Cardiac muscle cell (in vitro differentiated cells and primary cell): ENCODE measurements around the gene XPO4. TPM values are rescaled to one million over a fixed set of nuclear protein-coding genes. Genes with fewer than 3 reads are reported as not detected.
"Not testable (repeated sequence)": the region's sequence is repeated elsewhere in the genome, so short reads cannot be mapped to it uniquely, and the experiment has no call there.

Source experiments
- DNase-seq, 2 donors: peaks; one replicate each; pipeline versions ENCODE4 v3.0.0 to v3.0.0-alpha.2; 2010 to 2017; ENCODE audit warnings: low read depth in 1 of 2, low spot score in 1 of 2
- H3K27ac ChIP-seq: fragments of 200-600 bp; sonication (generic); 2 replicates; pipeline ENCODE4 v1.5.1; 2016
- H3K27me3 ChIP-seq: fragments of 200-600 bp; sonication (generic); 2 replicates; pipeline ENCODE4 v1.6.0; 2016; ENCODE audit warnings: control low read depth
- H3K36me3 ChIP-seq: fragments of 200-600 bp; sonication (generic); 2 replicates; pipeline ENCODE4 v1.5.1; 2016; ENCODE audit warnings: control low read depth
- H3K4me1 ChIP-seq: fragments of 200-600 bp; sonication (generic); 2 replicates; pipeline ENCODE4 v1.8.1; 2017; ENCODE audit warnings: low read depth, mild to moderate bottlenecking, mixed run types
- H3K4me3 ChIP-seq: fragments of 200-600 bp; sonication (generic); 2 replicates; pipeline ENCODE4 v1.5.1; 2016; ENCODE audit warnings: mild to moderate bottlenecking
- H3K9me3 ChIP-seq: fragments of 200-600 bp; sonication (generic); 2 replicates; pipeline ENCODE4 v1.5.1; 2017; ENCODE audit warnings: low read depth, mild to moderate bottlenecking, control low read depth
- polyA plus RNA-seq: library from polyadenylated mRNA; unstranded; fragments of >200 nt; fragmentation: Nextera tagmentation; extraction: Ambion mirVana; gene quantifications from 2 replicates; pipeline ENCODE4 v1.2.1, GENCODE V29; 2016
- total RNA-seq: library from RNA; depleted of rRNA; stranded (reverse); fragments of >200 nt; gene quantifications from 2 replicates; pipeline ENCODE4 v1.2.3, GENCODE V29; 2016
- TF ChIP-seq, protein P1 (sequence below): IDR thresholded peaks from 2 replicates; pipeline ENCODE4 v1.5.1; 2012; ENCODE audit warnings: low read depth, mild to moderate bottlenecking, low read length

The XPO4 gene
- total and polyA plus RNA-seq, 2 experiments from 2014 or later = 51.8 to 177 TPM

- no peak for DNase-seq
- H3K27ac ChIP-seq = peak overlapping the region; percentile 7
- H3K4me1 ChIP-seq = no peaks in the 10 kb centered on the region
- no peaks in the 10 kb centered on the region for H3K27me3 ChIP-seq
- no peaks in the 10 kb centered on the region for H3K9me3 ChIP-seq
- H3K4me3 ChIP-seq = no peak overlapping the region
- no peaks in the 10 kb centered on the region for H3K36me3 ChIP-seq
- TF ChIP-seq, protein P1, sequence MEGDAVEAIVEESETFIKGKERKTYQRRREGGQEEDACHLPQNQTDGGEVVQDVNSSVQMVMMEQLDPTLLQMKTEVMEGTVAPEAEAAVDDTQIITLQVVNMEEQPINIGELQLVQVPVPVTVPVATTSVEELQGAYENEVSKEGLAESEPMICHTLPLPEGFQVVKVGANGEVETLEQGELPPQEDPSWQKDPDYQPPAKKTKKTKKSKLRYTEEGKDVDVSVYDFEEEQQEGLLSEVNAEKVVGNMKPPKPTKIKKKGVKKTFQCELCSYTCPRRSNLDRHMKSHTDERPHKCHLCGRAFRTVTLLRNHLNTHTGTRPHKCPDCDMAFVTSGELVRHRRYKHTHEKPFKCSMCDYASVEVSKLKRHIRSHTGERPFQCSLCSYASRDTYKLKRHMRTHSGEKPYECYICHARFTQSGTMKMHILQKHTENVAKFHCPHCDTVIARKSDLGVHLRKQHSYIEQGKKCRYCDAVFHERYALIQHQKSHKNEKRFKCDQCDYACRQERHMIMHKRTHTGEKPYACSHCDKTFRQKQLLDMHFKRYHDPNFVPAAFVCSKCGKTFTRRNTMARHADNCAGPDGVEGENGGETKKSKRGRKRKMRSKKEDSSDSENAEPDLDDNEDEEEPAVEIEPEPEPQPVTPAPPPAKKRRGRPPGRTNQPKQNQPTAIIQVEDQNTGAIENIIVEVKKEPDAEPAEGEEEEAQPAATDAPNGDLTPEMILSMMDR = no peak
Measured at GRCh38 chr13:20939662-20940061, 37.1 kb upstream of the XPO4 start.

DNA sequence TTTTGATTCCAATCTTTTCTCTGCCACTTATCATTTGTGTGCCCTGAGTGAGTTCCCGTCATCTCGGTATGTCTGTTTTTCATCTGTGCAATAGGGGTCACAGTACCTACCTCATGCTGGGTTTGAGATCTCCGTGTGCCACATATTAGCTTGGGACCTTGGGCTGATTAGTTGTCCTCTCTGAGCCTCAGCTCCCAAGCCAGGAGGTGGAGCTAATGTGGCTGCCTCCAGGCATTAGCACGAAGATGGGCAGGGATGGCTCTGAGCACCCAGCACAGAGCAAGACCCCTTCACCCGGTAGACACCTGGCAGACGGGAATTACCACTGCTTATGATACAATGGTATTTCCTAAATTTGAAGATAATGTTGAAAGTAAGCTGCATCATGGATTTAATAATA lies 35.8 kb upstream of the XPO4 start:
- Histone ChIP-seq H3K36me3 (no peaks in the 10 kb centered on the region), H3K27me3 (no peaks in the 10 kb centered on the region), H3K4me3 (no peak overlapping the region), H3K4me1 (no peaks in the 10 kb centered on the region), H3K9me3 (no peaks in the 10 kb centered on the region), H3K27ac (no peak overlapping the region)
- no peak for DNase-seq
- TF ChIP-seq, protein P1 = no peak

DNA sequence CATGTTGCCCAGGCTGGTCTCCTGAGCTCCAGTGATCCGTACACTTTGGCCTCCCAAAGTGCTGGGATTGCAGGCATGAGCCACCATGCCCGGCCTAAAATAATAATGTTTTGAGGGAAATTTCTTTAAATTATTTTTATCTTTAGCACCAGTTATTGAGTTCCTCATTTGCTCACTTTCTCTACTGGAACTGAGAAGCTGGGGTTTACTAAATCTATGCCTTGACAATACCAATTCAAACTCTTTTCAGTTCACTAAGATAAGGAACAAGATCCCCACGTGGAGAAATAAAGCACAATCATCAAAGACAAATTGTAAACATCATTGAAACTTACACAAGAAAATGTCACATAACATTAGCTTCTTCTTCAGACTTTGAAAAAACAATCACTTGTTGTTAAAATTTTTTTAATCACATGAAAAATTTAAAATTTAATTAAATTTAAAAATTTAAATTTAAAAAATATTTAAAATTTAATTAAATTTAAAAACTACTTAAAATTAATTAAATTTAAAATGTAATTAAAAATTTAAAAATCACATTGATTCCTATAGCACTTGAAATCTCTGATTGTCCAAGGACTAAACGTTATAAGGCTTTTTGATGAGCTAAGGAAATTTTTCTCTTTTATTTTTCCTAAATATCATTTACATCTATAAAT lies 25.2 kb upstream of the XPO4 start:
- Histone ChIP-seq H3K36me3 (no peaks in the 10 kb centered on the region), H3K4me3 (no peak overlapping the region), H3K4me1 (peaks cover 4% of the 10 kb centered on the region), H3K27me3 (no peaks in the 10 kb centered on the region), H3K27ac (no peak overlapping the region), H3K9me3 (no peaks in the 10 kb centered on the region)
- DNase-seq = no peak
- TF ChIP-seq, protein P1 = no peak

DNA sequence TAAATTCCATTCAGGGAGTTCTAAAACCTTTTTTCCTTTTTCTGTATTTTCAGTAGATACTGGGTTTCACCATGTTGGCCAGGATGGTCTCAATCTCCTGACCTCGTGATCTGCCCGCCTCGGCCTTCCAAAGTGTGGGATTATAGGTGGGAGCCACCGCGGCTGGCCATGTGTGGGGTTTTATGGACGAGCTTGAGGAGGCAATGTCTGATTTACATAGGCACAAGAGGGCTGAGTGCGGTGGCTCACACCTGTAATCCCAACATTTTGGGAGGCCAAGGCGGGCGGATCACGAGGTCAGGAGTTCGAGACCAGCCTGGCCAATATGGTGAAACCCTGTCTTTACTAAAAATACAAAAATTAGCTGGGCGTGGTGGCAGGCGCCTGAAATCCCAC lies 22.8 kb upstream of the XPO4 start:
- not testable (repeated sequence) for H3K36me3 ChIP-seq, H3K4me3 ChIP-seq, H3K4me1 ChIP-seq, DNase-seq, H3K27me3 ChIP-seq, H3K9me3 ChIP-seq, H3K27ac ChIP-seq

DNA sequence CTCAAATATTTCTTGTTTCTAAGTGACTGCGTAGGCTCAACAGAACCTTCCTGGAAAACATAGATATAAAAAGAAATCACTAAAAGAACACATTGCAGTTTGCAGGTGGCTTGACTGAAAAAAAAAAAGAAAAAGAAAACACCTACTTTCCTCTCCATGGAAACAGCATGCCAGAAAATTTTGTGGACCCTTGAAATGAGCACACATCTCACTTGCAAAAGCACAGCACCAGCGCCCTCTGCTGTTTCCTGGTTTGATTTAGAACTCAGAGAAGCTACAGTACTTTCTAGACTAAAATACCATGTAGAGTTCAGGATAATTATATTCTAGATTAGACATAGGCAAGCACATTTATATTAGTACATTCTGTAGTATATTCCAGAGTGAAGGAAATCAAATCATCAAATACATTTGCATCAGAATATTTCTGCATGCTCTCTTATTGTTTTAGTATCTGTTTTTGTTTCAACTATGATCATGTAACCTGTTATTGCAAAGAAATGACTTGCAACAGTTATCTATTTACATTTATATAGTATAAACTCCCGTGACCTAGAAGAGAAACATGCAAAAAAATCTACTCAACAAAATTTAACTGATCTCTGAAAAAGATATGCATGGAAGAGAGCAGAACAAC lies 22.3 kb upstream of the XPO4 start:
- Histone ChIP-seq H3K36me3 (no peaks in the 10 kb centered on the region), H3K27ac (no peak overlapping the region), H3K9me3 (no peaks in the 10 kb centered on the region), H3K4me1 (peaks cover 4% of the 10 kb centered on the region), H3K4me3 (no peak overlapping the region), H3K27me3 (no peaks in the 10 kb centered on the region)
- TF ChIP-seq, protein P1 = peak; percentile 80
- peak; percentile 91 to 94 for DNase-seq

- Histone ChIP-seq H3K36me3 (no peaks in the 10 kb centered on the region), H3K9me3 (no peaks in the 10 kb centered on the region), H3K4me1 (peaks cover 4% of the 10 kb centered on the region), H3K4me3 (no peak overlapping the region), H3K27me3 (no peaks in the 10 kb centered on the region), H3K27ac (peak overlapping the region; percentile 55)
- DNase-seq = no peak
- TF ChIP-seq, protein P1 = no peak
Measured at GRCh38 chr13:20923272-20923671, 20.7 kb upstream of the XPO4 start.
